Activated effector memory CD4-positive, alpha-beta T cell treated with Interleukin-2 at 50 U/mL for 16 hours (primary cell): ENCODE results near the gene TTI1.

Experiments
- DNase-seq: peaks from one replicate; pipeline ENCODE4 v3.0.0-alpha.2; 2020

The TTI1 gene

GRCh38 chr20:38008233-38008944 is 24.9 kb downstream of the TTI1 start:
- DNase-seq = no peak

- no peak for DNase-seq
Measured at GRCh38 chr20:38007526-38007925, 25.7 kb downstream of the TTI1 start.

- no peak for DNase-seq
Measured at GRCh38 chr20:38005903-38006302, 27.4 kb downstream of the TTI1 start.

GRCh38 chr20:38004416-38004815 is 28.8 kb downstream of the TTI1 start:
- DNase-seq = no peak

- no peak for DNase-seq
Measured at GRCh38 chr20:38002422-38002821, 30.8 kb downstream of the TTI1 start.

GRCh38 chr20:38001981-38002380 is 31.3 kb downstream of the TTI1 start:
- DNase-seq = no peak

- no peak for DNase-seq
Measured at GRCh38 chr20:38001173-38001875, 31.9 kb downstream of the TTI1 start.

GRCh38 chr20:38000293-38000692 is 33.0 kb downstream of the TTI1 start:
- DNase-seq = no peak

- DNase-seq = no peak
Measured at GRCh38 chr20:37999526-38000263, 33.6 kb downstream of the TTI1 start.

GRCh38 chr20:37997516-37997915 is 35.7 kb downstream of the TTI1 start:
- no peak for DNase-seq

- no peak for DNase-seq
Measured at GRCh38 chr20:37995856-37996605, 37.2 kb downstream of the TTI1 start.

GRCh38 chr20:37994512-37994911 is 38.7 kb downstream of the TTI1 start:
- DNase-seq = no peak

GRCh38 chr20:37992802-37993409 is 40.4 kb downstream of the TTI1 start:
- DNase-seq = no peak

GRCh38 chr20:37991908-37992307 is 41.3 kb downstream of the TTI1 start:
- DNase-seq = no peak

- no peak for DNase-seq
Measured at GRCh38 chr20:37991157-37991866, 41.9 kb downstream of the TTI1 start.

GRCh38 chr20:37990571-37991151 is 42.6 kb downstream of the TTI1 start:
- peak; percentile 13 for DNase-seq

GRCh38 chr20:37989601-37990295 is 43.5 kb downstream of the TTI1 start:
- no peak for DNase-seq

GRCh38 chr20:37988306-37988954 is 44.8 kb downstream of the TTI1 start:
- no peak for DNase-seq

- DNase-seq = no peak
Measured at GRCh38 chr20:37987602-37988290, 45.5 kb downstream of the TTI1 start.
